RCC 7860 (cell line): Measurements from ENCODE around the gene POLR3A.

Experiments
- DNase-seq: peaks from one replicate; pipeline ENCODE4 v3.0.0-alpha.2; 2015; ENCODE audit warnings: low spot score
- FAIRE-seq: peaks from 2 replicates; lab custom pipeline; 2012; peaks lifted over from hg19 to GRCh38; lab: Jason Lieb, UNC

The POLR3A gene

GRCh38 chr10:78047314-78047891, 18.1 kb upstream of the POLR3A start:
- peak; percentile 66 for DNase-seq
- FAIRE-seq, result no peak

GRCh38 chr10:78046711-78047269, 17.5 kb upstream of the POLR3A start:
- FAIRE-seq, result no peak
- DNase-seq, result no peak

- FAIRE-seq (no peak), DNase-seq (no peak)
Measured at GRCh38 chr10:78045856-78046255, 16.5 kb upstream of the POLR3A start.

- no peak for FAIRE-seq
- no peak for DNase-seq
Measured at GRCh38 chr10:78045237-78045636, 15.9 kb upstream of the POLR3A start.

GRCh38 chr10:78044699-78045098, 15.4 kb upstream of the POLR3A start:
- DNase-seq (no peak), FAIRE-seq (no peak)

- DNase-seq, result no peak
- FAIRE-seq, result no peak
Measured at GRCh38 chr10:78044179-78044578, 14.9 kb upstream of the POLR3A start.

- DNase-seq, result no peak
- FAIRE-seq, result no peak
Measured at GRCh38 chr10:78042752-78043104, 13.4 kb upstream of the POLR3A start.

- no peak for FAIRE-seq
- DNase-seq, result no peak
Measured at GRCh38 chr10:78042058-78042751, 12.9 kb upstream of the POLR3A start.

- DNase-seq (no peak), FAIRE-seq (no peak)
Measured at GRCh38 chr10:78041170-78042057, 12.1 kb upstream of the POLR3A start.

- no peak for FAIRE-seq
Measured at GRCh38 chr10:78039743-78040142, 10.4 kb upstream of the POLR3A start.

GRCh38 chr10:78038791-78039547, 9.7 kb upstream of the POLR3A start:
- FAIRE-seq, result no peak
- DNase-seq, result no peak

More at GRCh38 chr10:78039743-78040142, 10.4 kb upstream of the POLR3A start:
- no peak for DNase-seq

- no peak for FAIRE-seq
- no peak for DNase-seq
Measured at GRCh38 chr10:78038105-78038504, 8.8 kb upstream of the POLR3A start.

GRCh38 chr10:78035933-78036583, 6.7 kb upstream of the POLR3A start:
- FAIRE-seq (no peak), DNase-seq (no peak)

GRCh38 chr10:78035437-78035836, 6.1 kb upstream of the POLR3A start:
- DNase-seq, result no peak
- no peak for FAIRE-seq

- FAIRE-seq, result no peak
- no peak for DNase-seq
Measured at GRCh38 chr10:78035025-78035424, 5.7 kb upstream of the POLR3A start.

- DNase-seq (peak; percentile 96), FAIRE-seq (peak; percentile 92)
Measured at GRCh38 chr10:78033637-78034470, 4.5 kb upstream of the POLR3A start, which contains the start of gene RPS24. Gene RPS24, plus strand, starts transcription at chr10:78033863. Its CDS starts 39 bp downstream, at chr10:78033902.

- DNase-seq (no peak), FAIRE-seq (no peak)
Measured at GRCh38 chr10:78033387-78033636, 4.0 kb upstream of the POLR3A start.

GRCh38 chr10:78028438-78029268, 662 bp downstream of the POLR3A start:
- DNase-seq (peak; percentile 17), FAIRE-seq (no peak)
